H1 (cell line): ENCODE results near the gene ZMAT5. TPM values are rescaled to one million over a fixed set of nuclear protein-coding genes. Genes with fewer than 3 reads are reported as not detected.
"Not testable (repeated sequence)": the region's sequence is repeated elsewhere in the genome, so short reads cannot be mapped to it uniquely, and the experiment has no call there.

ENCODE experiments used
- CTCF ChIA-PET: fragments of 300-600 bp; sonication (Branson Sonifier 250); formaldehyde crosslinking; loops from one replicate; lab custom pipeline; 2021; ENCODE audit not compliant: partially characterized antibody; lab: Charles Lee
- POLR2A ChIA-PET: fragments of 300-600 bp; sonication (Branson Sonifier 250); formaldehyde crosslinking; loops from one replicate; lab custom pipeline; 2021; ENCODE audit warnings: inconsistent platforms; ENCODE audit not compliant: partially characterized antibody; lab: Charles Lee
- DNase-seq, 2 experiments: peaks; one replicate each; pipeline versions ENCODE4 v3.0.0 to v3.0.0-alpha.2; 2010 to 2022; ENCODE audit warnings: low spot score in 2 of 2, low read depth in 1 of 2, mixed read lengths in 1 of 2
- FAIRE-seq: peaks from 2 replicates; lab custom pipeline; 2011; peaks lifted over from hg19 to GRCh38; lab: Jason Lieb, UNC
- H2AFZ ChIP-seq: 2 replicates; pipeline ENCODE4 v1.8.1; 2012; ENCODE audit warnings: low read length, inconsistent platforms
- H2AK5ac ChIP-seq: 2 replicates; pipeline ENCODE4 v1.6.1; 2013; ENCODE audit warnings: low read depth, low read length
- H2BK120ac ChIP-seq: replicated peaks from 2 replicates; pipeline ENCODE3; 2013; ENCODE audit warnings: low read depth, low read length, inconsistent platforms
- H2BK12ac ChIP-seq: 2 replicates; pipeline ENCODE4 v1.6.1; 2013; ENCODE audit warnings: low read depth, low read length
- H2BK15ac ChIP-seq: 2 replicates; pipeline ENCODE4 v1.6.1; 2013; ENCODE audit warnings: low read length
- H2BK20ac ChIP-seq: 2 replicates; pipeline ENCODE4 v1.6.1; 2013; ENCODE audit warnings: low read length
- H2BK5ac ChIP-seq: 2 replicates; pipeline ENCODE4 v1.6.1; 2013; ENCODE audit warnings: low read depth, low read length
- H3K14ac ChIP-seq: 2 replicates; pipeline ENCODE4 v1.6.1; 2013; ENCODE audit warnings: inconsistent platforms; ENCODE audit not compliant: insufficient read length
- H3K18ac ChIP-seq: 2 replicates; pipeline ENCODE4 v1.6.1; 2013; ENCODE audit warnings: low read length; ENCODE audit errors: extremely low read depth
- H3K23ac ChIP-seq: 2 replicates; pipeline ENCODE4 v1.6.1; 2013; ENCODE audit warnings: inconsistent platforms; ENCODE audit not compliant: insufficient read length
- H3K23me2 ChIP-seq: 2 replicates; pipeline ENCODE4 v1.6.1; 2013; ENCODE audit warnings: low read depth, low read length
- H3K27ac ChIP-seq: 2 replicates; pipeline ENCODE4 v1.6.1; 2011; ENCODE audit warnings: low read depth, low read length, inconsistent platforms
- H3K27me3 ChIP-seq, 4 experiments: replicated peaks in 1 of 4; 1 replicate in 1 of 4; 2 replicates in 3 of 4; pipeline versions ENCODE4 v1.6.1 to v1.8.1; 2011 to 2013; ENCODE audit warnings: low read length in 3 of 4, mild to moderate bottlenecking in 3 of 4, inconsistent platforms in 2 of 4, mixed read lengths in 2 of 4, moderate library complexity in 1 of 4; ENCODE audit not compliant: control insufficient read depth in 3 of 4, insufficient read depth in 3 of 4; ENCODE audit errors: extremely low read depth in 1 of 4
- H3K36me3 ChIP-seq, 4 experiments: 2 replicates each; pipeline versions ENCODE4 v1.6.1 to v1.8.1; 2011 to 2013; ENCODE audit warnings: mild to moderate bottlenecking in 4 of 4, low read length in 3 of 4, moderate library complexity in 2 of 4, control low read depth in 1 of 4, inconsistent platforms in 1 of 4; ENCODE audit not compliant: insufficient read depth in 4 of 4, control insufficient read depth in 2 of 4
- H3K4ac ChIP-seq: replicated peaks from 2 replicates; pipeline ENCODE3; 2013; ENCODE audit warnings: low read length, low read depth, mixed read lengths, inconsistent platforms; ENCODE audit not compliant: insufficient read length
- H3K4me1 ChIP-seq, 4 experiments: replicated peaks in 1 of 4; 1 replicate in 1 of 4; 2 replicates in 3 of 4; pipeline versions ENCODE4 v1.6.1 to v1.8.1; 2011 to 2013; ENCODE audit warnings: low read length in 3 of 4, inconsistent platforms in 2 of 4, mixed read lengths in 1 of 4; ENCODE audit not compliant: insufficient read depth in 4 of 4, control insufficient read depth in 3 of 4
- H3K4me2 ChIP-seq, 2 experiments: 2 replicates each; pipeline versions ENCODE4 v1.6.1 to v1.8.1; 2011 to 2013; ENCODE audit warnings: low read depth in 2 of 2, low read length in 2 of 2, control low read depth in 1 of 2, inconsistent platforms in 1 of 2, mild to moderate bottlenecking in 1 of 2; ENCODE audit not compliant: insufficient read depth in 1 of 2
- H3K4me3 ChIP-seq, 4 experiments: fragments of 200-600, 300-600 bp in 1 of 4; sonication (generic), shearing (Covaris generic), sonication (Bioruptor Twin) in 1 of 4; 2 replicates each; pipeline versions ENCODE4 v1.5.1 to v1.8.1; 2011 to 2016; ENCODE audit warnings: low read length in 4 of 4, low read depth in 3 of 4, control low read depth in 2 of 4, inconsistent platforms in 2 of 4, mild to moderate bottlenecking in 2 of 4, mixed read lengths in 1 of 4, moderate library complexity in 1 of 4; ENCODE audit not compliant: insufficient read depth in 2 of 4; ENCODE audit errors: extremely low read depth in 1 of 4
- H3K56ac ChIP-seq: replicated peaks from 2 replicates; pipeline ENCODE3; 2013; ENCODE audit warnings: low read depth, mild to moderate bottlenecking, mixed read lengths, low read length, inconsistent platforms; ENCODE audit not compliant: insufficient read length
- H3K79me1 ChIP-seq: 2 replicates; pipeline ENCODE4 v1.6.1; 2013; ENCODE audit warnings: low read depth, low read length, control low read depth
- H3K79me2 ChIP-seq, 2 experiments: 2 replicates each; pipeline versions ENCODE4 v1.6.1 to v1.8.1; 2012 to 2013; ENCODE audit warnings: low read length in 2 of 2, mild to moderate bottlenecking in 2 of 2, inconsistent platforms in 1 of 2; ENCODE audit not compliant: insufficient read depth in 2 of 2, control insufficient read depth in 1 of 2
- H3K9ac ChIP-seq, 4 experiments: replicated peaks in 1 of 4; 1 replicate in 1 of 4; 2 replicates in 3 of 4; pipeline versions ENCODE4 v1.6.1 to v1.8.1; 2011 to 2013; ENCODE audit warnings: low read depth in 3 of 4, low read length in 3 of 4, control low read depth in 2 of 4, mild to moderate bottlenecking in 2 of 4, moderate library complexity in 2 of 4, inconsistent platforms in 1 of 4; ENCODE audit errors: extremely low read depth in 1 of 4
- H3K9me3 ChIP-seq, 2 experiments: 2 replicates each; pipeline versions ENCODE4 v1.6.1 to v1.8.1; 2012 to 2013; ENCODE audit warnings: mild to moderate bottlenecking in 2 of 2, moderate library complexity in 2 of 2, control low read depth in 1 of 2, inconsistent platforms in 1 of 2, low read depth in 1 of 2, low read length in 1 of 2, mixed read lengths in 1 of 2; ENCODE audit not compliant: insufficient read depth in 2 of 2
- H4K20me1 ChIP-seq, 2 experiments: replicated peaks in 1 of 2; 2 replicates each; pipeline versions ENCODE3 to v1.8.1; 2011 to 2013; ENCODE audit warnings: inconsistent platforms in 2 of 2, low read length in 2 of 2, mild to moderate bottlenecking in 1 of 2; ENCODE audit not compliant: insufficient read depth in 2 of 2, control insufficient read depth in 1 of 2
- H4K5ac ChIP-seq: 2 replicates; pipeline ENCODE4 v1.6.1; 2013; ENCODE audit warnings: low read length, low read depth, mixed read lengths, inconsistent platforms; ENCODE audit not compliant: insufficient read length
- H4K8ac ChIP-seq: 2 replicates; pipeline ENCODE4 v1.8.0; 2013; ENCODE audit warnings: mild to moderate bottlenecking, moderate library complexity, low read length, inconsistent platforms; ENCODE audit not compliant: insufficient read depth; ENCODE audit errors: extremely low read depth
- H4K91ac ChIP-seq: replicated peaks from 2 replicates; pipeline ENCODE3; 2013; ENCODE audit warnings: low read length, mixed read lengths, inconsistent platforms; ENCODE audit not compliant: insufficient read length
- WGBS, 2 experiments: shearing (Covaris generic) in 1 of 2; methylation state at CpG; one replicate each; pipeline versions ENCODE4 v1.1.6 to v1.1.7; 2013 to 2015; ENCODE audit warnings: low lambda C conversion rate in 2 of 2, mixed read lengths in 2 of 2, inconsistent platforms in 1 of 2, low coverage in 1 of 2, missing lambda C conversion rate in 1 of 2; ENCODE audit not compliant: insufficient replicate concordance in 2 of 2, insufficient coverage in 1 of 2, insufficient read length in 1 of 2; ENCODE audit errors: extremely low coverage in 1 of 2, missing lambda C conversion rate in 1 of 2; 5-methylcytosine and 5-hydroxymethylcytosine counted together
- polyA plus RNA-seq, 7 experiments: library from polyadenylated mRNA; depleted of rRNA in 3 of 7; stranded (reverse) in 5 of 7; unstranded in 2 of 7; fragments of >200 nt in 5 of 7; fragments of 200-250 nt in 2 of 7; gene quantifications; 1 replicate in 5 of 7; 2 replicates in 1 of 7; 4 replicates in 1 of 7; pipeline versions ENCODE4 v1.2.1 to v1.2.3, GENCODE V29; 2011 to 2013; ENCODE audit warnings: missing spikeins in 2 of 7, mixed read lengths in 2 of 7
- total RNA-seq: library from RNA; stranded (reverse); fragmentation: NEBNext Ultra II Directional; extraction: Animal tissue kit (Norgen Biotek cat#: 25700); gene quantifications from 2 replicates; pipeline ENCODE4 v1.2.1, GENCODE V29; 2021

ZMAT5 gene
- total and polyA plus RNA-seq, 2 of the 8 experiments (the other 6 are each of a cell fraction or from before 2014, with no cell fraction given): 14.0 to 38.3 TPM

DNA sequence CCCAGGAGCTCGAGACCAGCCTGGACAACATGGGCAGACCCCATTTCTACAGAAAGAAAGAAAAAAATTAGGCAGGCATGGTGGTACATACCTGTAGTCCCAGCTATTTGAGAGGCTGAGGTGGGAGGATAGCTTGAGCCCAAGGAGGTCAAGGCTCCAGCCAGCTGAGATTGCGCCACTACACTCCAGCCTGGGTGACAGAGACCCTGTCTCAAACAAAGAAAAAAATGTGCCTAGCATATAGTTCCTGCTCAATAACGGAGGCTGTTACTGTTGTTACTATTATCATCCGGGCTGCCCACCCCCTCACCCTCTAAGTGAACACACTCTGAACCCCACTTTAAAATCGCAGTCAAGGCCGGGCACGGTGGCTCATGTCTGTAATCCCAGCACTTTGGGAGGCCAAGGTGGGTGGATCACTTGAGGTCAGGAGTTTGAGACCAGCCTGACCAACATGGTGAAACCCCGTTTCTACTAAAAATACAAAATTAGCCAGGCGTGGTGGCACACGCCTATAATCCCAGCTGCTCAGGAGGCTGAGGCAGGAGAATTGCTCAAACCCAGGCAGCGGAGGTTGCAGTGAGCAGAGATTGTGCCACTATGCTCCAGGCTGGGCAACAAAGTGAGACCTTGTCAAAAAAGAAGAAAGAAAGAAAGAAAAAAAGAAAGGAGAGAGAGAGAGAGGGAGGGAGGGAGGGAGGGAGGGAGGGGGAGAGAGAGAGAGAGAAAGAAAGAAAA, 12.0 kb downstream of the ZMAT5 start:
- 91% methylated on average over 9 of the region's 11 CpGs; no CpG with 5 or more reads in 1 of the 2 experiments for WGBS, 2 experiments
- H4K91ac ChIP-seq, H4K5ac ChIP-seq, H3K79me2 ChIP-seq, POLR2A ChIA-PET, H3K18ac ChIP-seq, H4K20me1 ChIP-seq, H2BK20ac ChIP-seq, H3K9me3 ChIP-seq, H3K9ac ChIP-seq, H3K27ac ChIP-seq, H2AK5ac ChIP-seq, FAIRE-seq, H3K4me2 ChIP-seq, H3K14ac ChIP-seq, H3K4ac ChIP-seq, H2BK5ac ChIP-seq, H3K23me2 ChIP-seq, DNase-seq, H3K79me1 ChIP-seq, H3K36me3 ChIP-seq, H3K4me3 ChIP-seq, H3K56ac ChIP-seq, H2BK15ac ChIP-seq, H3K23ac ChIP-seq, H4K8ac ChIP-seq, H2BK12ac ChIP-seq, H2AFZ ChIP-seq, H3K4me1 ChIP-seq, H2BK120ac ChIP-seq, H3K27me3 ChIP-seq: not testable (repeated sequence)
- CTCF ChIA-PET: interaction anchor here (0.6 to 2.4 kb wide), 6 partner anchors 9 to 334 kb away, joined by 3 to 9 read pairs (median 4); no protein-coding TSS in a partner anchor
